ENCODE results near the gene ZC3HAV1. TPM values are rescaled to one million over a fixed set of nuclear protein-coding genes. Genes with fewer than 3 reads are reported as not detected.
"Not testable (repeated sequence)": the region's sequence is repeated elsewhere in the genome, so short reads cannot be mapped to it uniquely, and the experiment has no call there.

Gene ZC3HAV1
- total RNA-seq, 1 donor from 2014 or later, result 36.0 TPM

DNA sequence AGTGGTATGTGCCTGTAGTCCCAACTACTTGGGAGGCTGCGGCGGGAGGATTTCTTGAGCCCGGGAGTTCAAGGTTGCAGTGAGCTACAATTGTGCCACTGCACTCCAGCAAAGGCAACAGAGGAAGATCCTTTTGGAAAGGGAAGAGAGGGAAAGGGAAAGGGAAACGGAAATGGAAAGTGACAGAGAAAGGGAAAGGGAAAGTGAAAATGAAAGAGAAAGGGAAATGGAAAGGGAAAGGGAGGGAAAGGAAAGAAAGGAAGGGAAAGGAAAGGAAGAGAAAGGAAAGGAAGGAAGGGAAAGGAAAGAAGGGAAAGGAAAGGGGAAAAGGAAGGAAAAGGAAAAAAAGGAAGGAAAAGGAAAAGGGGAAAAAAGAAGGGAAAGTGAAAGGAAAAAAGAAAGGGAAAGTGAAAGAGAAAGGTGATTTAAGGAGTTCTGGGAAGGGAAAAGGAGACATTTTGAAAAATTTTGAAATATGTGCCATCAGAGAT, 2.3 kb upstream of the ZC3HAV1 start:
- H3K27me3 ChIP-seq, result no peaks in the 10 kb centered on the region
- H3K36me3 ChIP-seq, result no peaks in the 10 kb centered on the region
- no peak for ATAC-seq
- H3K4me3 ChIP-seq, result no peak overlapping the region
- peaks cover 5% of the 10 kb centered on the region for H3K4me1 ChIP-seq
- intact Hi-C loops (cut with DNase I), result no loop called here
- H3K27ac ChIP-seq, result no peak overlapping the region
- TF ChIP-seq, protein P1, sequence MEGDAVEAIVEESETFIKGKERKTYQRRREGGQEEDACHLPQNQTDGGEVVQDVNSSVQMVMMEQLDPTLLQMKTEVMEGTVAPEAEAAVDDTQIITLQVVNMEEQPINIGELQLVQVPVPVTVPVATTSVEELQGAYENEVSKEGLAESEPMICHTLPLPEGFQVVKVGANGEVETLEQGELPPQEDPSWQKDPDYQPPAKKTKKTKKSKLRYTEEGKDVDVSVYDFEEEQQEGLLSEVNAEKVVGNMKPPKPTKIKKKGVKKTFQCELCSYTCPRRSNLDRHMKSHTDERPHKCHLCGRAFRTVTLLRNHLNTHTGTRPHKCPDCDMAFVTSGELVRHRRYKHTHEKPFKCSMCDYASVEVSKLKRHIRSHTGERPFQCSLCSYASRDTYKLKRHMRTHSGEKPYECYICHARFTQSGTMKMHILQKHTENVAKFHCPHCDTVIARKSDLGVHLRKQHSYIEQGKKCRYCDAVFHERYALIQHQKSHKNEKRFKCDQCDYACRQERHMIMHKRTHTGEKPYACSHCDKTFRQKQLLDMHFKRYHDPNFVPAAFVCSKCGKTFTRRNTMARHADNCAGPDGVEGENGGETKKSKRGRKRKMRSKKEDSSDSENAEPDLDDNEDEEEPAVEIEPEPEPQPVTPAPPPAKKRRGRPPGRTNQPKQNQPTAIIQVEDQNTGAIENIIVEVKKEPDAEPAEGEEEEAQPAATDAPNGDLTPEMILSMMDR (IDR thresholded peaks at IDR 0.05), result no peak
- H3K9me3 ChIP-seq, result no peaks in the 10 kb centered on the region
- no peak for DNase-seq

DNA sequence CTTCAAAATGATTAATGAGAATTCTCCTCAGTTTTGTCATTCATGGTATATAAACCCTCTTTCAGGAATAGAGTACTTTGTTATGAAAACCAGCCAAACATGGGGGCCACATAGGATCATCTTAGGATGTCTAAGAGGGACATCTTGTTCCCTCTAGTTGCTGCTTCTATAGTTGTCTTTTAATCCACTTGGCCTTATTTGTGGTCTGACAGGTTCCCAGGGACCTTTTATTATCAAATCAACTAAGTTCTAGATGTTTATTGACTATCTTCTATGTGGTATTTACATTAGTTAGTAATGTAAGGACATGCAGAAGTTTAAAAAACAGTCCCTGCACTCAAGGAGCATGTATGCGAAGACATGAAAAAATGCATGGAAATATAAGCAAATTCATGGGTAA, 1.6 kb upstream of the ZC3HAV1 start:
- DNase-seq (no peak), ATAC-seq (no peak)
- H3K4me3 ChIP-seq, result no peak overlapping the region
- no peaks in the 10 kb centered on the region for H3K36me3 ChIP-seq
- H3K4me1 ChIP-seq, result peaks cover 12% of the 10 kb centered on the region
- TF ChIP-seq, protein P1 (IDR thresholded peaks at IDR 0.05), result no peak
- intact Hi-C loops (cut with DNase I), result no loop called here
- no peak overlapping the region for H3K27ac ChIP-seq
- H3K27me3 ChIP-seq, result no peaks in the 10 kb centered on the region
- no peaks in the 10 kb centered on the region for H3K9me3 ChIP-seq

DNA sequence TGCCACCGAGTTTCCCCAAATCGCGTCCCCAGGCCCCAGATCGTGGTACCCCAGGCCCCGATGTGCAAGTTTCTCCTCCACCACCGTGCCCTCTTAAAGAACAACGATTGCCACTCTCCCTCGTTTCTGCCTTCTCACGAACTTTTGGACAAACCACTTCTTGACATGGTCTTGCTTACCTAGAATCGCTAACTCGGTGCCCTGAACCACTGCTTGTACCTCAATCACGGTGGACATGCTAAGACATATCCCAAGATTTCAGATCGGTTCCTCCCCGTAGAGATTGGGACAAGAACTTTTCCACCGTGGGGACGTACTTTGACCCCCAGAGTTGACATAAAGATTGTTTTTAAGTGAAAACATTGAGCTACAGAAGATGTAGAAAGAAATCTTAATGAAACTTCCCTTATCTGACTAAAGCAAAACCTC, 477 bp upstream of the ZC3HAV1 start:
- peaks cover 13% of the 10 kb centered on the region for H3K4me1 ChIP-seq
- intact Hi-C loops (cut with DNase I), result no loop called here
- H3K36me3 ChIP-seq, result no peaks in the 10 kb centered on the region
- peak overlapping the region; percentile 98 for H3K4me3 ChIP-seq
- no peak for DNase-seq
- H3K9me3 ChIP-seq, result no peaks in the 10 kb centered on the region
- TF ChIP-seq, protein P1 (IDR thresholded peaks at IDR 0.05), result no peak
- H3K27me3 ChIP-seq, result no peaks in the 10 kb centered on the region
- H3K27ac ChIP-seq, result peak overlapping the region; percentile 99
- no peak for ATAC-seq

DNA sequence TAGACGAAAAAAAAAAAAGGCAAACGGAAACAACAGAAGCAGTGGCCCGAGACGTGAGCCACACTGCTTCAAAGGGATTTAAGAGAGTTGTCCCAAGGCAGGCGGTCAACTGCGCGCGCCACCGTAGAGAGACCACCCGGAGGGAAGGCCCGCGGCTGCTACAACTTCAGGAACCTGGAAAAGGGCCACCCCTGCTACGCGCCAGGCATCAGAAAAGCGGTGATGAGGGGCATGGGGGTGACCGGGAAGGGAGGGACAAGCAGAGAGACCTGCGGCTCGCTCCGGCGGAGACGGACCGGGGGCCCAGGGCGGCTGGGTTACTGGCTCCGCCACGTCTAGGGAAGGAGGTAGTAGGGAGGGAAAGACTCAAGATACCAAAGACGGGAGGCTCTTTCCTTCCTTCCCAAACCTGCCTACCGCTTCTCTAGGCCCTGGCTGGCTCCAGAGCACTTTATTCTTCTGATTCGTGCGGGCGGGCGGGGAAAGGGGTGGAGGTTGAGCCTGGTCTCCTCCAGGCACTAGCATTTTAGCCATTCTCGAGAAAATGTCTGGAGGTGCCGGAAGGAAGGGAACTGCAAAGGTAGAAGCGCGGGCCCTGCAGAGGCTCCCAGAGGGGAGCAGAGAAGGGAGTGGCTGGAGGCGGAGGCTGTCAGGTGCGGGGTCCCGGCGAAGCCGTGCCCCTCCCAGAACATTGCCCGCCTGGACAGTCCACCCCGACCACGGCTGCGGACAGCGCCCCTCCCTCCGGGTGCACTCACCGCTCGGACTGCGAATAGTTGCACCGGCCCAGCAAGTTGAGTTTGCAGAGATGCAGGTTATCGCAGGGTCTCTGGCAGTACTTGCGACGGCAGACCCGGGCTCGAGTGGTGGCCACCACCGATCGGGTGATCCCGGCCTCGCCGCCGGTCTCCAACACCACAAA, 993 bp downstream of the ZC3HAV1 start:
- Histone ChIP-seq H3K27ac (peak overlapping the region; percentile 99), H3K27me3 (no peaks in the 10 kb centered on the region), H3K4me3 (peak overlapping the region; percentile 98), H3K9me3 (no peaks in the 10 kb centered on the region), H3K4me1 (peaks cover 17% of the 10 kb centered on the region), H3K36me3 (no peaks in the 10 kb centered on the region)
- intact Hi-C loops (cut with DNase I), result no loop called here
- TF ChIP-seq, protein P1 (IDR thresholded peaks at IDR 0.05), result no peak
- ATAC-seq (peak; percentile 27), DNase-seq (peak; percentile 70)

DNA sequence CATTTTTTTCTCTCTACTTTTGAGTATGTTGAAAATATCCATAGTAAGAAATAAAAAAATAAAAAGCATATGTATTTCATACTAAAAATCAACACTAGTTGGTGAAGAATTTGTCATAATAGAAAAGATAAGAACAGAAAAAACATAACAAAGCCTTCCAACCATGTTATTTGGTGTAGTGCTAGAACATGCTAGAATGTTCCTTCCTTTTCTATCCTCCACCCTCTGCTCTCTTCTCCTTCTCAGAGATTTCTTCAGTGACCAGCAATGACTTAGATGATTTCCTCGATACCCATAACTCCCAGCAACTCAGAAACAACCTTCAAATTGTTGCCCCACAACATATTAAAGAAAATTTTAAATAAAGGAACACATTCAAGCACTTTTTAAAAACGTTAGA, 2.6 kb downstream of the ZC3HAV1 start:
- peaks cover 24% of the 10 kb centered on the region for H3K4me1 ChIP-seq
- H3K4me3 ChIP-seq, result peak overlapping the region; percentile 98
- ATAC-seq (no peak), DNase-seq (no peak)
- H3K27me3 ChIP-seq, result no peaks in the 10 kb centered on the region
- H3K27ac ChIP-seq, result peak overlapping the region; percentile 99
- H3K9me3 ChIP-seq, result no peaks in the 10 kb centered on the region
- intact Hi-C loops (cut with DNase I), result no loop called here
- TF ChIP-seq, protein P1 (IDR thresholded peaks at IDR 0.05), result no peak
- H3K36me3 ChIP-seq, result no peaks in the 10 kb centered on the region

DNA sequence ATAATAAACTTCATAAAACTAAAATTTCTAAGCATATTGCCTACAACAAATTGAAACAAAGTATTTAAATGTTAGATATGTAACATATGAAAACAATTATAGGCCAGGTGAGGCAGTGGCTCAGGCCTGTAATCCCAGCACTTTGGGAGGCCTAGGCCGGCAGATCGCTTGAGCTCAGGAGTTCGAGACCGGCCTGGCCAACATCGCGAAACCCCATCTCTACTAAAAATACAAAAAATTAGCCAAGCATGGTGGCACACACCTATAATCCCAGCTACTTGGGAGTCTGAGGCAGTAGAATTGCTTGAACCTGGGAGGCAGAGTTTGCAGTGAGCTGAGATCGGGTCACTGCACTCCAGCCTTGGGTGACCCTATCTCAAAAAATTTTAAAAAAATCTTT, 3.3 kb downstream of the ZC3HAV1 start:
- Histone ChIP-seq H3K27ac (peak overlapping the region; percentile 99), H3K4me3 (peak overlapping the region; percentile 98), H3K4me1 (peaks cover 24% of the 10 kb centered on the region)
- H3K36me3 ChIP-seq; ATAC-seq; H3K27me3 ChIP-seq; DNase-seq; H3K9me3 ChIP-seq; intact Hi-C loops (cut with DNase I): not testable (repeated sequence)
